DOHH2 (cell line): ENCODE data around the gene PPP1R7.

Source experiments
- H3F3A ChIP-seq: fragments of 200-600 bp; sonication (generic), shearing (Covaris generic); 2 replicates; pipeline ENCODE4 v1.6.0; 2016; ENCODE audit warnings: antibody characterized with exemption, mild to moderate bottlenecking; ENCODE audit not compliant: control insufficient read depth, insufficient read depth
- H3K27ac ChIP-seq: fragments of 200-600 bp; sonication (generic); 2 replicates; pipeline ENCODE4 v1.5.1; 2014; ENCODE audit warnings: low read depth, mild to moderate bottlenecking, low read length, moderate library complexity
- H3K27me3 ChIP-seq: fragments of 200-600 bp; sonication (generic); 2 replicates; pipeline ENCODE4 v1.6.1; 2014; ENCODE audit warnings: mild to moderate bottlenecking, low read length, mixed read lengths; ENCODE audit not compliant: control insufficient read depth
- H3K36me3 ChIP-seq: fragments of 200-600 bp; sonication (generic); 2 replicates; pipeline ENCODE4 v1.6.1; 2014; ENCODE audit warnings: mild to moderate bottlenecking, low read length, moderate library complexity, mixed read lengths; ENCODE audit not compliant: control insufficient read depth
- H3K4me1 ChIP-seq: fragments of 200-600 bp; sonication (generic); 2 replicates; pipeline ENCODE4 v1.6.1; 2014; ENCODE audit warnings: mild to moderate bottlenecking, low read length, mixed read lengths; ENCODE audit not compliant: control insufficient read depth
- H3K4me2 ChIP-seq: fragments of 200-600 bp; sonication (generic); 2 replicates; pipeline ENCODE4 v1.6.0; 2014; ENCODE audit warnings: mild to moderate bottlenecking, low read length, moderate library complexity
- H3K4me3 ChIP-seq: fragments of 200-600 bp; sonication (generic); 2 replicates; pipeline ENCODE4 v1.5.1; 2014; ENCODE audit warnings: mild to moderate bottlenecking, low read length, mixed read lengths
- H3K79me2 ChIP-seq: fragments of 200-600 bp; sonication (generic); 2 replicates; pipeline ENCODE4 v1.6.1; 2014; ENCODE audit warnings: mild to moderate bottlenecking, low read length, mixed read lengths; ENCODE audit not compliant: control insufficient read depth
- H3K9me2 ChIP-seq: fragments of 200-600 bp; sonication (generic); replicated peaks from 2 replicates; pipeline ENCODE4 v1.6.1; 2014; ENCODE audit warnings: mild to moderate bottlenecking, low read length, mixed read lengths; ENCODE audit not compliant: control insufficient read depth
- H3K9me3 ChIP-seq: fragments of 200-600 bp; sonication (generic); 2 replicates; pipeline ENCODE4 v1.6.1; 2014; ENCODE audit warnings: antibody characterized with exemption, low read length, mixed read lengths; ENCODE audit not compliant: control insufficient read depth, insufficient read depth
- H4K20me1 ChIP-seq: fragments of 200-600 bp; sonication (generic); 2 replicates; pipeline ENCODE4 v1.6.0; 2014; ENCODE audit warnings: low read depth, mild to moderate bottlenecking, antibody characterized with exemption, low read length, moderate library complexity; ENCODE audit not compliant: control insufficient read depth, insufficient read depth
- EZH2phosphoT487 ChIP-seq: fragments of 200-600 bp; sonication (generic); IDR thresholded peaks from 2 replicates; pipeline ENCODE4 v1.6.1; 2017; ENCODE audit warnings: borderline replicate concordance, mild to moderate bottlenecking, antibody characterized with exemption, low read length, moderate library complexity, mixed read lengths
- TF ChIP-seq, protein P1 (sequence below): fragments of 200-600 bp; sonication (generic); IDR thresholded peaks from one replicate; pipeline ENCODE4 v1.5.1; 2014; ENCODE audit warnings: antibody characterized with exemption, mild to moderate bottlenecking, low read depth, low read length; ENCODE audit not compliant: poor library complexity, severe bottlenecking

Gene PPP1R7

DNA sequence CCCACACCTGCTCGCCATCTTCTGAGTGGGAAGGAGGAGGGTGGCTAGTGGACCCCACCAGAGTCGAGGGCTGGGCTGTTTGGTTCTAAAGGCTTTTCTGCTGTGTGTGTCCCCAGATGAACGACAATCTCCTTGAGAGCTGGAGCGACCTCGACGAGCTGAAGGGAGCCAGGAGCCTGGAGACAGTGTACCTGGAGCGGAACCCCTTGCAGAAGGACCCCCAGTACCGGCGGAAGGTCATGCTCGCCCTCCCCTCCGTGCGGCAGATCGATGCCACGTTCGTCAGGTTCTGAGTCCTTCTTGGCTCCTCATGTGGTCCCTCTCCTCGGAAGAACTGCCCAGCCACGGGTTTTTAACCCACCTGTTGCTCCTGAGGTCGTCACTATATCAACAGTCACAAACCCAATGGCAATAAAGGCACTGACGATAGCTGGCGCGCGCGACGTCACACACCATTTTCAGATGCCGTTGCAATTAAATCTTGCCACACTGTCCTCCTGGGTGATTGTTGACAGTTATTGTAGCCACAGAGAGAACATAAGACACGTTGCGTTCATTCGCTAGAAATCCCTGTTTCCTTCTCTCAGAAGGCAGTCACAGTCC lies 32.4 kb downstream of the PPP1R7 start:
- Histone ChIP-seq H3K27ac (no peak overlapping the region), H3K4me3 (no peak overlapping the region), H3F3A (no peaks in the 10 kb centered on the region), H3K4me2 (no peak overlapping the region), H3K4me1 (peaks cover under 1% of the 10 kb centered on the region), H3K9me3 (no peaks in the 10 kb centered on the region), H3K36me3 (peaks cover 16% of the 10 kb centered on the region; the same call in 1 of the 2 replicates), H3K9me2 (no peaks in the 10 kb centered on the region), H3K27me3 (no peaks in the 10 kb centered on the region), H3K79me2 (no peaks in the 10 kb centered on the region), H4K20me1 (no peaks in the 10 kb centered on the region)
- TF ChIP-seq, protein P1, sequence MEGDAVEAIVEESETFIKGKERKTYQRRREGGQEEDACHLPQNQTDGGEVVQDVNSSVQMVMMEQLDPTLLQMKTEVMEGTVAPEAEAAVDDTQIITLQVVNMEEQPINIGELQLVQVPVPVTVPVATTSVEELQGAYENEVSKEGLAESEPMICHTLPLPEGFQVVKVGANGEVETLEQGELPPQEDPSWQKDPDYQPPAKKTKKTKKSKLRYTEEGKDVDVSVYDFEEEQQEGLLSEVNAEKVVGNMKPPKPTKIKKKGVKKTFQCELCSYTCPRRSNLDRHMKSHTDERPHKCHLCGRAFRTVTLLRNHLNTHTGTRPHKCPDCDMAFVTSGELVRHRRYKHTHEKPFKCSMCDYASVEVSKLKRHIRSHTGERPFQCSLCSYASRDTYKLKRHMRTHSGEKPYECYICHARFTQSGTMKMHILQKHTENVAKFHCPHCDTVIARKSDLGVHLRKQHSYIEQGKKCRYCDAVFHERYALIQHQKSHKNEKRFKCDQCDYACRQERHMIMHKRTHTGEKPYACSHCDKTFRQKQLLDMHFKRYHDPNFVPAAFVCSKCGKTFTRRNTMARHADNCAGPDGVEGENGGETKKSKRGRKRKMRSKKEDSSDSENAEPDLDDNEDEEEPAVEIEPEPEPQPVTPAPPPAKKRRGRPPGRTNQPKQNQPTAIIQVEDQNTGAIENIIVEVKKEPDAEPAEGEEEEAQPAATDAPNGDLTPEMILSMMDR: no peak
- TF ChIP-seq EZH2phosphoT487: no peak

GRCh38 chr2:241183221-241183620 lies 33.0 kb downstream of the PPP1R7 start:
- Histone ChIP-seq H3K4me1 (peaks cover 6% of the 10 kb centered on the region), H3F3A (no peaks in the 10 kb centered on the region), H3K27me3 (peaks cover 3% of the 10 kb centered on the region; the same call in 1 of the 2 replicates), H3K9me3 (no peaks in the 10 kb centered on the region), H3K4me3 (no peak overlapping the region), H3K27ac (no peak overlapping the region), H3K4me2 (no peak overlapping the region), H4K20me1 (no peaks in the 10 kb centered on the region), H3K9me2 (no peaks in the 10 kb centered on the region), H3K36me3 (peaks cover 16% of the 10 kb centered on the region; the same call in 1 of the 2 replicates), H3K79me2 (no peaks in the 10 kb centered on the region)
- no peak for TF ChIP-seq EZH2phosphoT487
- TF ChIP-seq, protein P1: no peak

DNA sequence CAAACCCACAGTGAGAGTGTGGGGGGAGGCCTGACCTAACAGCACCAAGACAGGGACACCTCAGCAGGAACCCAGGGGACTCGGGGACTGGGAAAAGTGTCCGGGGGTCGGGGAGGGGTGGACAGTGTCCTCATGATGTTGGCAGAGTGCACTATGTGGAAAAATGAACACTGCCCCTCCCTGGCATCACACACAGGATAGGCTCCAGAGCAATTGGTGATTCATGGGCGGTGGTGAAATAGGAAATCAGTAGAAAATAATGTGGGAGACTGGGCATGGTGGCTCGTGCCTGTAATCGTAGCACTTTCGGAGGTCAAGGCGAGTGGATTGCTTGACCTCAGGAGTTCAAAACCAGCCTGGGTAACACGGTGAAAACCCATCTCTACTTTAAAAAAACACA lies 34.6 kb downstream of the PPP1R7 start:
- Histone ChIP-seq H3K4me1 (peaks cover 12% of the 10 kb centered on the region), H3K36me3 (peaks cover 3% of the 10 kb centered on the region; the same call in 1 of the 2 replicates), H3K27me3 (peaks cover 3% of the 10 kb centered on the region; the same call in 1 of the 2 replicates), H3K9me3 (no peaks in the 10 kb centered on the region), H3K79me2 (no peaks in the 10 kb centered on the region), H4K20me1 (no peaks in the 10 kb centered on the region), H3F3A (no peaks in the 10 kb centered on the region), H3K4me3 (no peak overlapping the region), H3K9me2 (no peaks in the 10 kb centered on the region), H3K4me2 (no peak overlapping the region), H3K27ac (no peak overlapping the region)
- TF ChIP-seq EZH2phosphoT487: no peak
- TF ChIP-seq, protein P1: no peak
